Stimulated activated naive CD4-positive, alpha-beta T cell treated with Interleukin-2 at 50 U/mL for 16 hours (primary cell): ENCODE results near the gene CACNA1B.

Experiments used
- DNase-seq: peaks from one replicate; lab custom pipeline; 2025; lab: John Stamatoyannopoulos, UW

The CACNA1B gene

DNA sequence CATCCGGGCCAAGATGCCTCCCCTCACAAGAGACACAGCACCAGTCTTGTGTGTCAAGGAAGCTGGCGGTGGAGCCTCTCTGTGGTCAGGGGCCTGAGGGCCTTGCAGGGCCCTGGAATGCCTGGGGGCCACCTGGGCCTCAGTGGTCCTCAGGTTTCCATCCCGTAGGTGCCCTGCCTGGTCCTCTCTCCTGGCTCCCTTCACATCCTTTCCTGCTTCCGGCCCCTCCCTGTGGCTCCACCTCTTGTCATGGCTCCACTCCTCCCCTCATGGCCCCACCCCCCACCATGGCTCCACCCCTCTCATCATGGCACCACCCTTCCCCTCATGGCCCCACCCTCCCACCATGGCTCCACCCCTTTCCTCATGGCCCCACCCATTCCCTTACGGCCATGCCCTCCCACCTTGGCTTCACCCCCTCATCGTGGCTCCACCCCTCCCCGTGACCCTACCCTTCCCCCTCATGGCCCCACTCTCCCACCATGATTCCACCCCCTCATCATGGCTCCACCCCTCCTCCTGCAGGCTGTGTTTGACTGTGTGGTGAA is 175.8 kb downstream of the CACNA1B start:
- no peak for DNase-seq

DNA sequence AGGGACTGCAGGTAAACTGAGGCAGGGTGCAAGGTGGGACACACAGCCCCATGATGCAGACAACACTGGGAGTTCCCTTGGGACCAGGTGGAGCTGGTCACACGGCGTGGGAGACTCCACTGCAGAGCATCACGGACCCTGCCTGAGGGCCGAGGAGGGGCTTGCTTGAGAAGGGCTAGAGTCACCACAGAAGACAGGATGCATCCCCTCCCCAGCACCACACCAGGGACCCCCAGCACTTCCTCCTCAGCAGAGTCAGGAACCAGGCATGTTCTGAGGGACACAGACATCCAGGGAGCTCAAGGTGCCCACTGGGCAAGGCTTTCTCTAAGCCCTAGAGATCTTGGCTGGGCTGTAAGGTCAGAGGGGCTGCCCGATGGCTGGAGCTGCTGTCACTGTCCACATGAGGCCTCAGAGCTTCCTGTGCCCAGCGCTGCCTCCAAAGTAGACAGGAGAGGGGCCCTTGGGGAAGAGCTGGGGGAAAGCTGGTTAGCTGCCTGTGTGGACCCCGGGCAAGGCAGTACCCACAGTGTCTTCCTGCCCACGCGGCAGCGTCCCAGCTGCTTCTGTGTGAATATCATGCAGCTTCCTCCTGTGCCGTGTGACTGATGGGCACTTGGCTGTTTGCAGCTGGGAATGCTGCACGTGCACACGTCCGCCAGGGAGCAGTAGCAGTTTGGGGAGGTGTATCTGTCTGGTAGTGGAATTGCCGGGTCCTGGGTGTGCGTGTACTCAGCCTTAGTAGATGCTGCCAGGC is 176.6 kb downstream of the CACNA1B start:
- DNase-seq = no peak

DNA sequence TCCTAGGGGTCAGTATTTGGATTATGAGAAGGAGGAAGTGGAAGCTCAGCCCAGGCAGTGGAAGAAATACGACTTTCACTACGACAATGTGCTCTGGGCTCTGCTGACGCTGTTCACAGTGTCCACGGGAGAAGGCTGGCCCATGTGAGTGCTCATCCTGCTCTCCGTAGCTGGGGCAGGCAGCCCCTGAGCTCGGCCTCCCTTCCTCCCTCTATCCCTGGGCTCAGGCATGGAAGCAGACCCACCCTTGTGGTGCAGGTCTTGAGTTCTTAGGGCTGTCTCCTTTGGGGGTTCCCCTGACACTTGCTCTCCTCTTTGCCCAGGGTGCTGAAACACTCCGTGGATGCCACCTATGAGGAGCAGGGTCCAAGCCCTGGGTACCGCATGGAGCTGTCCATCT is 180.1 kb downstream of the CACNA1B start:
- no peak for DNase-seq

- DNase-seq = no peak
Measured at GRCh38 chr9:138058181-138058580, 180.6 kb downstream of the CACNA1B start.

GRCh38 chr9:138059196-138059595 is 181.6 kb downstream of the CACNA1B start:
- no peak for DNase-seq

GRCh38 chr9:138060365-138060764 is 182.8 kb downstream of the CACNA1B start:
- DNase-seq = no peak

GRCh38 chr9:138060881-138061280 is 183.3 kb downstream of the CACNA1B start:
- no peak for DNase-seq

- no peak for DNase-seq
Measured at GRCh38 chr9:138061631-138062030, 184.0 kb downstream of the CACNA1B start.

- no peak for DNase-seq
Measured at GRCh38 chr9:138062196-138062595, 184.6 kb downstream of the CACNA1B start.

DNA sequence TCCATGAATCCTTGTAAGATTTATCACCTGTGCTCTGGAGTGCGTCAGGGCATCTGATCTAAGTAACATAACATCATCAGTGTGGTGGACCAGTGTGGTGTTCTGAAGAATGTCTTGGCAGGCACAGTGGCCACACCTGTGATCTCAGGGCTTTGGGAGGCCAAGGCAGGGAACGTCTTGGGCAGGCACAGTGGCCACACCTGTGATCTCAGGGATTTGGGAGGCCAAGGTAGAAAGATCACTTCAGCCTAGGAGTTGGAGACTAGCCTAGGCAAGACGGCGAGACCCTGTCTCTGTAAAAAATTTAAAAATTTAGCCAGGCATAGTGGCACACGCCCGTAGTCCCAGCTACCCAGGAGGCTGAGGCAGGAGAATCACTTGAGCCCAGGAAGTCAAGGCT is 185.5 kb downstream of the CACNA1B start:
- no peak for DNase-seq

GRCh38 chr9:138063785-138064184 is 186.2 kb downstream of the CACNA1B start:
- DNase-seq = no peak

DNA sequence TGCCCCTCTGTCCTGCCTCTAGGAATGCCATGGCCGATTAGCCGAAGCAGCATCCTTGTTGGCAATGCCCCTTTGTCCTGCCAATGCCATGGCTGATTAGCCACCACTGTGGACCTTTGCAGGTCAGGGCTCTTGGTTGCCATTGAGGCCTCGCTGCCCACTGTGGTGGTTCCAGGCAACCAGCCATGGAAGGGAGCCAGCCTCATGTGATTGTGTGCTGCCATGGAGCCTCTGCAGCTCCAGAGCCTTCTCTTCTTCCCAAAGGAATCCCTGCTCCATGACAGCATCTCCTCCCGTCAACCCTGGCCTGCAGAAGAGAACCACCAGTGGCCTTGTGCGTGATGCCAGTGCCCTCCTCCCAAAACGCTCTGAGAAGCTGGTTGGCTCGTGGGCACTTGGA is 187.0 kb downstream of the CACNA1B start:
- no peak for DNase-seq

GRCh38 chr9:138065287-138065686 is 187.7 kb downstream of the CACNA1B start:
- DNase-seq = no peak

DNA sequence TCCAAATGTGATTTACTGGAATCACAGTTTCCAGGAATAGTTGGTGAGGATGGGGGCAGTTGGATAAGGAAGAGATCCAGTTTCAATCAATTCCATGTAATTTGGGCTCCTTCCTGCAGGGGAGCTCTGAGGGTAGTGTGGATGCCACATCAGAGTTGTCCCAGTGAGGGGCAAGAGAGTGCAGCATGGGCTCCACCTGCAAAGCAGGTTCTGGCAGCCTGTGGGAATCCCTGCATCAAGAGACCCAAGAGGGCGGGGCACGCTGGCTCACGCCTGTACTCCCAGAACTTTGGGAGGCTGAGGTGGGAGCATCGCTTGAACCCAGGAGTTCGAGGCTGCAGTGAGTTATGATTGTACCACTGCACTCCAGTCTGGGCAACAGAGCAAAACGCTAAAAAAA is 188.5 kb downstream of the CACNA1B start:
- DNase-seq = no peak

DNA sequence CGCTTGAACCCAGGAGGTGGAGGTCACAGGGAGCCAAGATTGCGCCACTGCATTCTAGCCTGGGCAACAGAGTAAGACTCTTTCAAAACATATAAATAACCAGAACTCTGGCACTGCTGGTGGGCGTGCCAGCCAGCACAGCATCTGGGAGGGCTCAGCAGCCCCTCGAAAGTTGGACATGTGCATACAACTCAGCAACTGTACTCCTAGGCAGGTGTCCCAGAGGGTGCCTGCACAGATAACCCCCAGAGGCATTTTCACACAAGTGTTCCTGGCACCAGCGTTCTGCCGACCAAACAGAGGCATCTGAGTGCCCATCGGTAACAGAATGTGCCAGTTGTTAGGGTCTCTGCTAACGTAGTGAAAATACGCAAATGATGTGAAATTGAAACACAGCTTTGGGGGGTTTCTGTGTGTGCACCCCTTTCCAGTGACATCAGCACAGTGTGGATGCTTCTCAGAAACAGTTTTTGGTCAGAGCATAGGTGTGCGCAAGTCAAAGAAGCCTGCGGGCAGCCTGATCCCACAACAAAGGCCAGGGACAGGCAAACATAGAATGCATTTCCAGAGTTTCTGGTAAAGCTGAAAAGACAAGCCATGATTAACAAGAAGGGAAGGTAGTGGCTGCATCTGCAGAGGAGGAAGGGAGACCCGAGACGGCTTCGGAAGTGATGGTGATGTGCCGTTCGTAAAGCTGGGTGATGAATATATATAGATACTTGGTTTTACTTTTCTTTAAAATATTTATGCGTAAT is 190.2 kb downstream of the CACNA1B start:
- no peak for DNase-seq

DNA sequence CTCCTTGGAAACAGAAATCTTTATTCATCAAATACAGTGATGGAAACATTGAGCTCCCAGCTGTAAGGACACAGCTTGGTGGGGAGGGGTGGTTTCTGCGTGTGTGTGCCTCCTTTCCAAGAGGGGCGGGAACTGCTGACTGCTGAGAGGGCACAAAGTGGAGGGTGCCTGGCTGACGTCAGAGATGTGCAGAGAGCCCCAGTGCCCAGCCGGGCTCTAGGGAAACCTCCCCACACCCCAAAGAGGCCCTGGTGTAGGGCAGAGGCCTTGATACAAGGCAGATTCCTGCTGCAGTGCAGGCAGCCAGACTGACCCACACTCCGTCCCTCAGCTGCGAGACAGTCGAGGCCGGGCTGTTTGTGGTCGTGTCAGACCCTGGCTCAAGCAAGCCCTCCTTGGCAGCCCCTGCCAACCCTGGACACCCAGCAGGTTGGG is 191.0 kb downstream of the CACNA1B start:
- DNase-seq = no peak

GRCh38 chr9:138069731-138070456 is 192.3 kb downstream of the CACNA1B start:
- DNase-seq = no peak

GRCh38 chr9:138070815-138071214 is 193.2 kb downstream of the CACNA1B start:
- DNase-seq = no peak

- no peak for DNase-seq
Measured at GRCh38 chr9:138071292-138071691, 193.7 kb downstream of the CACNA1B start.

DNA sequence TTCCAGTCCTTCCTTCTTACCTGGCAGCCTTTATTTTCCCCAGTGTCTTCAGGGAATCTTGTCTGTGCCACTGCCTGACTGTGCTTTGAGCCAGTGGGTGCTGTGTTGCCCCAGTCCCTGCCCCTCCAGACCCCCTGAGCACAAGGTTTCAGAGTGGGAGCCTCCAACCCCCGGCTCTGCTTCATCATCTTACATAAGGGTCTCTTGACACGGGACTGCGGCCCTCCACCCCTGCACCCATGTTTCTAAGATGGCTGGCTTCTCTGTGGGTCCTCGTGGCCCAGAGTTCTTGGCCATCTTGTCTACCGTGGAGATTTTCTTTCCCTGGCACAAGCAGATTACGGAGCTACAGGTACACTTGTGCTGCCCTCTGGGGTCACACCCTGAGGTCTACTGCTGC is 194.1 kb downstream of the CACNA1B start:
- no peak for DNase-seq

DNA sequence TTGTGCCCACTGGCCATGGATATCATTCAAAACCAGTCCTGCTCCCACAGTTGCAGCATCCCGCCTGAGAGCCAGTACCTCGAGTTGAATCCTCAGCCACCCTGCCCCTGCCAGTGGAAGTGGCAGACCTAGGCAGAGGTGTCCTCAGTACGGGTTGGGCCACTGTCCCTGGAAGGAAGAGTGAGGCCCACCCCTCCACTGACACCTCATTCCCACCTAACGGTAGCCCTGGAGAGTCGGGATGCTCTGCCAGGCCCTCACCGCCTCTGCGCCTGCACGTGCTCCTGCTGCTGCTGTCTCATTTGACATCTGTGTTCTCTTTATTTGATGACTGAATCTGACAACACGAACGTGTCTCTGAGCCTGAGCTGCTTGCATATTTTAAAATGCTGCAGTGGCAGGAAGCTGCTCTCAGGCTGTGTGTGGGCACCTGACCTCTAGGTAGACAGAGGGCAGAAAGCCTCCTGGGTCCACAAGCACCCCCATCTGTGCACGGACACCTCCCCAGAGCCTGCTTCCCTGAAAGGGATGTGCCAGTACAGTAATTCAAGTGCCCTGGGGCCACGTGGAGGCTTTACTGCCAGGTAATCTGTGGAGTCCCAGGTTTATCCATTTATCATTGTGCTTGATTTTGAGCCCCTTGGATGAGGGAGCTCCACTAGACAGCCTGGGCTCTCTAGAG is 194.7 kb downstream of the CACNA1B start:
- DNase-seq = no peak

GRCh38 chr9:138072897-138073296 is 195.3 kb downstream of the CACNA1B start:
- no peak for DNase-seq
